Right lobe of liver (tissue), 4 donors: ENCODE results near the gene IL17B.

Source experiments
- CTCF ChIP-seq, 4 donors: fragments of 200-600 bp in 3 of 4; fragments of 450-650 bp in 1 of 4; IDR thresholded peaks; one replicate each; pipeline versions ENCODE4 v1.5.1 to v1.8.0; 2016 to 2022; ENCODE audit warnings: antibody characterized with exemption in 4 of 4, mild to moderate bottlenecking in 2 of 4
- POLR2A ChIP-seq: fragments of 450-650 bp; IDR thresholded peaks from one replicate; pipeline ENCODE4 v1.6.1; 2017; ENCODE audit warnings: antibody characterized with exemption, mild to moderate bottlenecking
- donor health status: DM: no; HTN: no; CAD: no.
- donor health status: DM: no; HTN: no; CAD: no.
- donor health status: DM: no; HTN: yes; CAD: no.

- TF ChIP-seq CTCF (IDR thresholded peaks at IDR 0.05), result no peak
- no peak for TF ChIP-seq POLR2A
These were observed 35.4 kb upstream of the IL17B start for GRCh38 chr5:149414405-149415065.
